GM21423 (cell line): ENCODE measurements around the gene LCLAT1.
"Not testable (repeated sequence)": the region's sequence is repeated elsewhere in the genome, so short reads cannot be mapped to it uniquely, and the experiment has no call there.

ENCODE experiments used
- ATAC-seq: cut with Tn5 transposase; IDR thresholded peaks from one replicate; pipeline ENCODE4 v1.9.1; 2021; ENCODE audit warnings: mild to moderate bottlenecking, moderate library complexity; ENCODE audit not compliant: unreplicated experiment

Gene LCLAT1

GRCh38 chr2:30453498-30453897 is 6.5 kb downstream of the LCLAT1 start:
- ATAC-seq: no peak

GRCh38 chr2:30454571-30454970 is 7.5 kb downstream of the LCLAT1 start:
- ATAC-seq: no peak

- no peak for ATAC-seq
Measured at GRCh38 chr2:30455114-30455738, 8.2 kb downstream of the LCLAT1 start.

- ATAC-seq: no peak
Measured at GRCh38 chr2:30456106-30456505, 9.1 kb downstream of the LCLAT1 start.

- ATAC-seq: no peak
Measured at GRCh38 chr2:30456579-30456978, 9.5 kb downstream of the LCLAT1 start.

- ATAC-seq: no peak
Measured at GRCh38 chr2:30457296-30457695, 10.2 kb downstream of the LCLAT1 start.

- no peak for ATAC-seq
Measured at GRCh38 chr2:30459140-30459539, 12.1 kb downstream of the LCLAT1 start.

GRCh38 chr2:30462131-30462857 is 15.2 kb downstream of the LCLAT1 start:
- ATAC-seq: no peak

- ATAC-seq: no peak
Measured at GRCh38 chr2:30463535-30463934, 16.5 kb downstream of the LCLAT1 start.

- ATAC-seq: no peak
Measured at GRCh38 chr2:30464544-30465170, 17.6 kb downstream of the LCLAT1 start.

GRCh38 chr2:30465171-30465545 is 18.1 kb downstream of the LCLAT1 start:
- no peak for ATAC-seq

- ATAC-seq: no peak
Measured at GRCh38 chr2:30466216-30466615, 19.2 kb downstream of the LCLAT1 start.

- ATAC-seq: not testable (repeated sequence)
Measured at GRCh38 chr2:30467062-30467826, 20.2 kb downstream of the LCLAT1 start.

GRCh38 chr2:30470426-30470825 is 23.4 kb downstream of the LCLAT1 start:
- ATAC-seq: no peak

- no peak for ATAC-seq
Measured at GRCh38 chr2:30472326-30472725, 25.3 kb downstream of the LCLAT1 start.

- ATAC-seq: no peak
Measured at GRCh38 chr2:30475542-30475941, 28.5 kb downstream of the LCLAT1 start.

- ATAC-seq: no peak
Measured at GRCh38 chr2:30476636-30477035, 29.6 kb downstream of the LCLAT1 start.

GRCh38 chr2:30480703-30481322 is 33.8 kb downstream of the LCLAT1 start:
- ATAC-seq: no peak

- ATAC-seq: no peak
Measured at GRCh38 chr2:30481323-30481800, 34.3 kb downstream of the LCLAT1 start.

- no peak for ATAC-seq
Measured at GRCh38 chr2:30482011-30482410, 35.0 kb downstream of the LCLAT1 start.

GRCh38 chr2:30484145-30484544 is 37.1 kb downstream of the LCLAT1 start:
- no peak for ATAC-seq
